K562 (cell line): ENCODE data around the gene SH3YL1. TPM values are rescaled to one million over a fixed set of nuclear protein-coding genes. Genes with fewer than 3 reads are reported as not detected.

Source experiments
- ATAC-seq: fragments of 200-7000 bp; cut with Tn5 transposase; 3 replicates; pipeline ENCODE4 v1.9.1; 2020; ENCODE audit warnings: moderate library complexity
- BruUV-seq: library from RNA; stranded (reverse); fragments of 400-500 nt; replicated peaks from 2 replicates; lab custom pipeline; 2021; lab: Mats Ljungman, UMichigan
- CTCF ChIA-PET: fragments of 300-600 bp; formaldehyde crosslinking; extraction: SDS; loops from one replicate; lab custom pipeline; 2021; ENCODE audit warnings: low intra/inter-chr PET ratio; lab: Yijun Ruan, JAX
- POLR2A ChIA-PET: fragments of 300-600, 350-650 bp; sonication (Branson Sonifier 250); formaldehyde crosslinking; extraction: SDS; loops from one replicate; lab custom pipeline; 2021; ENCODE audit warnings: antibody characterized with exemption, inconsistent platforms; lab: Yijun Ruan, JAX
- DNase-seq, 4 experiments: peaks; one replicate each; pipeline versions ENCODE4 v3.0.0 to v3.0.0-alpha.2; 2011 to 2018; ENCODE audit warnings: low spot score in 3 of 4, mixed read lengths in 3 of 4; ENCODE audit errors: extremely low read depth in 1 of 4
- FAIRE-seq: peaks from 2 replicates; lab custom pipeline; 2011; peaks lifted over from hg19 to GRCh38; lab: Jason Lieb, UNC
- H2AFZ ChIP-seq: 2 replicates; pipeline ENCODE4 v1.6.0; 2011; ENCODE audit warnings: low read depth, low read length, control low read depth, inconsistent platforms
- H3K27ac ChIP-seq: fragments of 200-600 bp; 3 replicates; pipeline ENCODE4 v1.8.0; 2011; ENCODE audit warnings: low read depth, mild to moderate bottlenecking, control low read depth, inconsistent platforms, low read length, moderate library complexity, mixed read lengths; ENCODE audit errors: extremely low read depth
- H3K27me3 ChIP-seq, 2 experiments: fragments of 300-600 bp in 1 of 2; 2 replicates in 1 of 2; 3 replicates in 1 of 2; pipeline versions ENCODE4 v1.6.0 to v1.8.0; 2011; ENCODE audit warnings: inconsistent platforms in 2 of 2, low read length in 2 of 2, mild to moderate bottlenecking in 1 of 2, mixed read lengths in 1 of 2, moderate library complexity in 1 of 2; ENCODE audit not compliant: control insufficient read depth in 2 of 2, insufficient read depth in 2 of 2
- H3K36me3 ChIP-seq: fragments of 300-600 bp; 3 replicates; pipeline ENCODE4 v1.8.0; 2011; ENCODE audit warnings: mild to moderate bottlenecking, low read length, inconsistent platforms; ENCODE audit not compliant: control insufficient read depth, insufficient read depth
- H3K4me1 ChIP-seq, 2 experiments: fragments of 200-600 bp in 1 of 2; replicated peaks in 1 of 2; 2 replicates in 1 of 2; 3 replicates in 1 of 2; pipeline versions ENCODE4 v1.5.1 to v1.8.0; 2011; ENCODE audit warnings: inconsistent platforms in 2 of 2, low read length in 2 of 2, mild to moderate bottlenecking in 1 of 2, mixed read lengths in 1 of 2, moderate library complexity in 1 of 2; ENCODE audit not compliant: control insufficient read depth in 2 of 2, insufficient read depth in 2 of 2
- H3K4me2 ChIP-seq: 2 replicates; pipeline ENCODE4 v1.6.1; 2011; ENCODE audit warnings: low read length, control low read depth, inconsistent platforms, mixed read lengths; ENCODE audit not compliant: insufficient read depth
- H3K4me3 ChIP-seq: fragments of 200-600 bp; sonication (generic), shearing (Covaris generic); 2 replicates; pipeline ENCODE4 v1.5.1; 2016; ENCODE audit warnings: control low read depth, inconsistent platforms
- H3K79me2 ChIP-seq: fragments of 200-600 bp; 3 replicates; pipeline ENCODE4 v1.8.0; 2011; ENCODE audit warnings: low read length, inconsistent platforms; ENCODE audit not compliant: control insufficient read depth, insufficient read depth
- H3K9ac ChIP-seq, 2 experiments: 2 replicates each; pipeline versions ENCODE4 v1.6.0 to v1.6.1; 2011; ENCODE audit warnings: low read depth in 2 of 2, low read length in 2 of 2, control low read depth in 1 of 2, inconsistent platforms in 1 of 2, mild to moderate bottlenecking in 1 of 2, mixed read lengths in 1 of 2; ENCODE audit not compliant: insufficient read depth in 1 of 2
- H3K9me1 ChIP-seq: one replicate; pipeline ENCODE4 v1.6.0; 2011; ENCODE audit warnings: inconsistent platforms, mild to moderate bottlenecking, low read length, moderate library complexity; ENCODE audit not compliant: control insufficient read depth, insufficient read depth
- H3K9me3 ChIP-seq: replicated peaks from 2 replicates; pipeline ENCODE4 v1.5.1; 2011; ENCODE audit warnings: low read depth, low read length, inconsistent platforms; ENCODE audit not compliant: control insufficient read depth, insufficient read depth
- H4K20me1 ChIP-seq: replicated peaks from 2 replicates; pipeline ENCODE4 v1.6.1; 2011; ENCODE audit warnings: low read length, inconsistent platforms, mixed read lengths; ENCODE audit not compliant: control insufficient read depth, insufficient read depth
- DIDO1 ChIP-seq: fragments of 450-650 bp; IDR thresholded peaks from 2 replicates; pipeline ENCODE4 v1.6.1; 2016; ENCODE audit warnings: low read depth, missing biosample characterization, missing genetic modification characterization
- E2F3 ChIP-seq: fragments of 250-450 bp; sonication (Bioruptor Pico); IDR thresholded peaks from 2 replicates; pipeline ENCODE4 v1.4.0; 2020; ENCODE audit warnings: mild to moderate bottlenecking
- ID3 ChIP-seq, 2 experiments: fragments of 250-450 bp in 1 of 2; fragments of 450-650 bp in 1 of 2; sonication (Bioruptor Pico) in 1 of 2; IDR thresholded peaks; 2 replicates each; pipeline versions ENCODE4 v1.6.1 to v1.8.0; 2016 to 2021; ENCODE audit warnings: mild to moderate bottlenecking in 2 of 2, moderate library complexity in 2 of 2, missing compliant biosample characterization in 1 of 2, missing genetic modification characterization in 1 of 2
- NR3C1 ChIP-seq: sonication (generic); formaldehyde crosslinking; IDR thresholded peaks from 2 replicates; pipeline ENCODE4 v1.8.1; 2022; ENCODE audit warnings: missing genetic modification reagents
- POLR2H ChIP-seq: IDR thresholded peaks from 2 replicates; pipeline ENCODE4 v1.6.1; 2016; ENCODE audit warnings: missing genetic modification characterization, low read depth, mild to moderate bottlenecking, control low read depth, missing compliant biosample characterization, moderate library complexity
- RB1 ChIP-seq: fragments of 450-650 bp; IDR thresholded peaks from 2 replicates; pipeline ENCODE4 v1.6.1; 2017; ENCODE audit warnings: low read depth, mild to moderate bottlenecking
- RBM22 ChIP-seq: fragments of 200-400 bp; formaldehyde crosslinking; IDR thresholded peaks from 2 replicates; pipeline ENCODE4 v1.6.1; 2018; ENCODE audit warnings: low read length, low read depth; ENCODE audit not compliant: poor library complexity, severe bottlenecking
- RBM34 ChIP-seq: fragments of 200-400 bp; formaldehyde crosslinking; IDR thresholded peaks from 2 replicates; pipeline ENCODE4 v1.6.1; 2018; ENCODE audit warnings: low read length, borderline replicate concordance; ENCODE audit not compliant: insufficient read depth
- SOX6 ChIP-seq: fragments of 450-650 bp; IDR thresholded peaks from 2 replicates; pipeline ENCODE4 v1.6.1; 2014; ENCODE audit warnings: mild to moderate bottlenecking
- TEAD4 ChIP-seq, 2 experiments: sonication (generic) in 1 of 2; formaldehyde crosslinking in 1 of 2; IDR thresholded peaks; 2 replicates each; pipeline versions ENCODE4 v1.6.1 to v1.8.0; 2012 to 2022; ENCODE audit warnings: borderline replicate concordance in 1 of 2, inconsistent platforms in 1 of 2, low read length in 1 of 2, mild to moderate bottlenecking in 1 of 2, missing genetic modification reagents in 1 of 2
- ZNF3 ChIP-seq: fragments of 250-450 bp; sonication (Bioruptor Pico); IDR thresholded peaks from 2 replicates; pipeline ENCODE4 v1.5.0; 2021; ENCODE audit warnings: mild to moderate bottlenecking, moderate library complexity
- ZNF668 ChIP-seq: fragments of 250-450 bp; sonication (Bioruptor Pico); IDR thresholded peaks from 2 replicates; pipeline ENCODE4 v1.8.0; 2022; ENCODE audit warnings: mild to moderate bottlenecking, inconsistent platforms
- WGBS: fragments of 100-300 bp; shearing (Covaris generic); methylation state at CpG from one replicate; pipeline ENCODE4 v1.1.6; 2016; ENCODE audit warnings: low coverage, mixed read lengths; ENCODE audit not compliant: insufficient coverage; ENCODE audit errors: missing lambda C conversion rate; 5-methylcytosine and 5-hydroxymethylcytosine counted together
- in situ Hi-C: fragments of 300-500 bp; cut with MboI; formaldehyde crosslinking; loops from 4 replicates; pipeline ENCODE4 v1.15.0; 2018; ENCODE audit warnings: inconsistent platforms, mixed read lengths
- intact Hi-C: fragments of 100-400 bp; cut with micrococcal nuclease; formaldehyde crosslinking; loops from 2 replicates; pipeline ENCODE4 v1.14.2; 2022
- polyA plus RNA-seq, 8 experiments: library from polyadenylated mRNA; depleted of rRNA in 4 of 8; stranded (reverse) in 5 of 8; unstranded in 3 of 8; fragments of >200 nt; fragmentation: Nextera tagmentation in 2 of 8; fragmentation: Illumina TruSeq in 1 of 8; extraction: Ambion mirVana in 2 of 8; extraction: Trizol in 1 of 8; gene quantifications; 2 replicates each; pipeline versions ENCODE4 v1.2.1 to v1.2.3, GENCODE V29; 2011 to 2014; ENCODE audit warnings: inconsistent platforms in 1 of 8, missing spikeins in 1 of 8
- total RNA-seq, 7 experiments: library from RNA; depleted of rRNA in 6 of 7; stranded (reverse); fragments of >200 nt in 6 of 7; fragmentation: Illumina TruSeq in 2 of 7; extraction: Trizol in 2 of 7; gene quantifications; 2 replicates each; pipeline versions ENCODE4 v1.2.1 to v1.2.3, GENCODE V29; 2011 to 2021; ENCODE audit warnings: low replicate concordance in 1 of 7
- TF ChIP-seq, protein P1 (sequence below): fragments of 250-450 bp; sonication (Bioruptor Pico); IDR thresholded peaks from 2 replicates; pipeline ENCODE4 v1.8.0; 2021; ENCODE audit warnings: moderate library complexity, mild to moderate bottlenecking, inconsistent platforms
- TF ChIP-seq, protein P2 (sequence below), 2 experiments: IDR thresholded peaks; 2 replicates each; pipeline ENCODE4 v1.6.1; 2011; ENCODE audit warnings: borderline replicate concordance in 1 of 2, control low read depth in 1 of 2, low read depth in 1 of 2, low read length in 1 of 2, mild to moderate bottlenecking in 1 of 2, mixed read lengths in 1 of 2, moderate library complexity in 1 of 2; ENCODE audit not compliant: insufficient read depth in 1 of 2, insufficient read length in 1 of 2, poor library complexity in 1 of 2, severe bottlenecking in 1 of 2; ENCODE audit errors: extremely low read depth in 1 of 2
- TF ChIP-seq, protein P3 (sequence below): fragments of 250-450 bp; sonication (Bioruptor Pico); IDR thresholded peaks from 2 replicates; pipeline ENCODE4 v1.4.0; 2020; ENCODE audit warnings: mild to moderate bottlenecking, moderate library complexity

The SH3YL1 gene
- total and polyA plus RNA-seq, 9 of the 15 experiments (the other 6 are each of a cell fraction or from before 2014, with no cell fraction given), result 3.9 to 7.8 (median 5.3) TPM

DNA sequence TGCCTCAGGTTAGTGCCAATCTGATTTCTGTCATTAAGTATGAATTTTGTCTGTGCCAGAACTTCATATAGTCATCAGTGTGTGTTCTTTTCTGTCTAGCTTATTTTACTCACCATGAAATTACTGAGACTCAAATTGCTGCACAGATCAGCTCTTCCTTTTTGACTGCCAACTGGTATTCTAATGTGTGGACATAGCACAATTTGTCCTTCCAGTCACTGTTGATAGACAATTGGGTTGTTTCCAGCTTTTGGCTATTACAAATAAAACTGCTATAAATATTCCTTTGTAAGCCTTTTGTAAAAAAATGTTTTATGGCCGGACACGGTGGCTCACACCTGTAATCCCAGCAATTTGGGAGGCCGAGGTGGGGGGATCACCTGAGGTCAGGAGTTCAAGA is 7.7 kb downstream of the SH3YL1 start:
- Histone ChIP-seq H3K4me2 (no peak overlapping the region), H2AFZ (no peak overlapping the region), H3K27me3 (no peaks in the 10 kb centered on the region), H4K20me1 (no peaks in the 10 kb centered on the region), H3K9me1 (no peaks in the 10 kb centered on the region), H3K4me3 (no peak overlapping the region), H3K4me1 (no peaks in the 10 kb centered on the region), H3K79me2 (no peaks in the 10 kb centered on the region), H3K9ac (no peak overlapping the region), H3K36me3 (no peaks in the 10 kb centered on the region), H3K9me3 (peaks cover 8% of the 10 kb centered on the region), H3K27ac (no peak overlapping the region)
- BruUV-seq, result no TSS peak
- FAIRE-seq, result no peak
- ChIA-PET CTCF (no interaction called here), POLR2A (interaction anchor here (0.9 kb wide), 1 partner anchor 18 kb away, joined by 3 read pairs; no protein-coding TSS in a partner anchor)
- no peak for ATAC-seq
- intact Hi-C loops (no loop called here), in situ Hi-C loops (no loop called here)
- WGBS, result 86% methylated on average over 3 of the region's 3 CpGs
- DNase-seq, result no peak
- no peak for TF ChIP-seq ZNF668 (CRISPR knock-in tag)
- TF ChIP-seq, protein P1, sequence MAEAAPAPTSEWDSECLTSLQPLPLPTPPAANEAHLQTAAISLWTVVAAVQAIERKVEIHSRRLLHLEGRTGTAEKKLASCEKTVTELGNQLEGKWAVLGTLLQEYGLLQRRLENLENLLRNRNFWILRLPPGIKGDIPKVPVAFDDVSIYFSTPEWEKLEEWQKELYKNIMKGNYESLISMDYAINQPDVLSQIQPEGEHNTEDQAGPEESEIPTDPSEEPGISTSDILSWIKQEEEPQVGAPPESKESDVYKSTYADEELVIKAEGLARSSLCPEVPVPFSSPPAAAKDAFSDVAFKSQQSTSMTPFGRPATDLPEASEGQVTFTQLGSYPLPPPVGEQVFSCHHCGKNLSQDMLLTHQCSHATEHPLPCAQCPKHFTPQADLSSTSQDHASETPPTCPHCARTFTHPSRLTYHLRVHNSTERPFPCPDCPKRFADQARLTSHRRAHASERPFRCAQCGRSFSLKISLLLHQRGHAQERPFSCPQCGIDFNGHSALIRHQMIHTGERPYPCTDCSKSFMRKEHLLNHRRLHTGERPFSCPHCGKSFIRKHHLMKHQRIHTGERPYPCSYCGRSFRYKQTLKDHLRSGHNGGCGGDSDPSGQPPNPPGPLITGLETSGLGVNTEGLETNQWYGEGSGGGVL (CRISPR knock-in tag), result no peak
- TF ChIP-seq, protein P2, sequence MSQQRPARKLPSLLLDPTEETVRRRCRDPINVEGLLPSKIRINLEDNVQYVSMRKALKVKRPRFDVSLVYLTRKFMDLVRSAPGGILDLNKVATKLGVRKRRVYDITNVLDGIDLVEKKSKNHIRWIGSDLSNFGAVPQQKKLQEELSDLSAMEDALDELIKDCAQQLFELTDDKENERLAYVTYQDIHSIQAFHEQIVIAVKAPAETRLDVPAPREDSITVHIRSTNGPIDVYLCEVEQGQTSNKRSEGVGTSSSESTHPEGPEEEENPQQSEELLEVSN (IDR thresholded peaks at IDR 0.05; ENCODE audit: borderline replicate concordance in 1 of 2, extremely low read depth in 1 of 2, insufficient read depth in 1 of 2, insufficient read length in 1 of 2, low read depth in 1 of 2, low read length in 1 of 2, poor library complexity in 1 of 2, severe bottlenecking in 1 of 2), result no peak
- TF ChIP-seq TEAD4 (IDR thresholded peaks at IDR 0.05; ENCODE audit: low read length), result no peak
- no peak for TF ChIP-seq TEAD4 (CRISPR knock-in tag; IDR thresholded peaks at IDR 0.05; ENCODE audit: borderline replicate concordance)
- TF ChIP-seq E2F3 (CRISPR knock-in tag), result no peak
- no peak for TF ChIP-seq SOX6
- no peak for TF ChIP-seq RB1
- TF ChIP-seq RBM34, result no peak
- TF ChIP-seq ID3 (CRISPR knock-in tag; IDR thresholded peaks at IDR 0.05), result no peak
- TF ChIP-seq ID3 (tag; IDR thresholded peaks at IDR 0.05), result no peak
- no peak for TF ChIP-seq ZNF3 (CRISPR knock-in tag)
- TF ChIP-seq POLR2H (tag), result no peak
- TF ChIP-seq, protein P3, sequence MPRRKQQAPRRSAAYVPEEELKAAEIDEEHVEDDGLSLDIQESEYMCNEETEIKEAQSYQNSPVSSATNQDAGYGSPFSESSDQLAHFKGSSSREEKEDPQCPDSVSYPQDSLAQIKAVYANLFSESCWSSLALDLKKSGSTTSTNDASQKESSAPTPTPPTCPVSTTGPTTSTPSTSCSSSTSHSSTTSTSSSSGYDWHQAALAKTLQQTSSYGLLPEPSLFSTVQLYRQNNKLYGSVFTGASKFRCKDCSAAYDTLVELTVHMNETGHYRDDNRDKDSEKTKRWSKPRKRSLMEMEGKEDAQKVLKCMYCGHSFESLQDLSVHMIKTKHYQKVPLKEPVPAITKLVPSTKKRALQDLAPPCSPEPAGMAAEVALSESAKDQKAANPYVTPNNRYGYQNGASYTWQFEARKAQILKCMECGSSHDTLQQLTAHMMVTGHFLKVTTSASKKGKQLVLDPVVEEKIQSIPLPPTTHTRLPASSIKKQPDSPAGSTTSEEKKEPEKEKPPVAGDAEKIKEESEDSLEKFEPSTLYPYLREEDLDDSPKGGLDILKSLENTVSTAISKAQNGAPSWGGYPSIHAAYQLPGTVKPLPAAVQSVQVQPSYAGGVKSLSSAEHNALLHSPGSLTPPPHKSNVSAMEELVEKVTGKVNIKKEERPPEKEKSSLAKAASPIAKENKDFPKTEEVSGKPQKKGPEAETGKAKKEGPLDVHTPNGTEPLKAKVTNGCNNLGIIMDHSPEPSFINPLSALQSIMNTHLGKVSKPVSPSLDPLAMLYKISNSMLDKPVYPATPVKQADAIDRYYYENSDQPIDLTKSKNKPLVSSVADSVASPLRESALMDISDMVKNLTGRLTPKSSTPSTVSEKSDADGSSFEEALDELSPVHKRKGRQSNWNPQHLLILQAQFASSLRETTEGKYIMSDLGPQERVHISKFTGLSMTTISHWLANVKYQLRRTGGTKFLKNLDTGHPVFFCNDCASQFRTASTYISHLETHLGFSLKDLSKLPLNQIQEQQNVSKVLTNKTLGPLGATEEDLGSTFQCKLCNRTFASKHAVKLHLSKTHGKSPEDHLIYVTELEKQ, result no peak
- TF ChIP-seq DIDO1 (tag), result no peak
- TF ChIP-seq NR3C1 (CRISPR knock-in tag), result no peak
- no peak for TF ChIP-seq RBM22
